B cell (primary cell): ENCODE measurements around the gene ANKS1A. TPM values are rescaled to one million over a fixed set of nuclear protein-coding genes. Genes with fewer than 3 reads are reported as not detected.

Experiments
- ATAC-seq: fragments of 200-7000 bp; cut with Tn5 transposase; one replicate; pipeline ENCODE4 v1.10.0; 2021; ENCODE audit warnings: low read depth, mild to moderate bottlenecking, moderate number of reproducible peaks, moderate library complexity
- CTCF ChIA-PET: fragments of 350-600 bp; sonication (Branson Sonifier 250); formaldehyde crosslinking; loops from one replicate; lab custom pipeline; 2021; ENCODE audit warnings: antibody characterized with exemption, inconsistent platforms; lab: Charles Lee
- POLR2A ChIA-PET: fragments of 350-600 bp; sonication (Branson Sonifier 250); formaldehyde crosslinking; loops from one replicate; lab custom pipeline; 2021; ENCODE audit warnings: antibody characterized with exemption; lab: Charles Lee
- DNase-seq: peaks from one replicate; pipeline ENCODE4 v3.0.0; 2013
- H2AFZ ChIP-seq: 2 replicates; pipeline ENCODE4 v1.6.1; 2012; ENCODE audit warnings: mild to moderate bottlenecking, low read depth, low read length; ENCODE audit not compliant: insufficient read depth, poor library complexity, severe bottlenecking
- H3K27ac ChIP-seq, 2 donors: 1 replicate in 1 of 2; 2 replicates in 1 of 2; pipeline ENCODE4 v1.5.1; 2012 to 2013; ENCODE audit warnings: low read length in 2 of 2, mild to moderate bottlenecking in 2 of 2, moderate library complexity in 1 of 2
- H3K27me3 ChIP-seq, 4 experiments: fragments of 200-600 bp in 1 of 4; sonication (generic) in 1 of 4; replicated peaks in 1 of 4; 1 replicate in 2 of 4; 2 replicates in 2 of 4; pipeline versions ENCODE4 v1.6.1 to v1.7.0; 2013 to 2016; ENCODE audit warnings: low read length in 3 of 4, mild to moderate bottlenecking in 2 of 4, mixed read lengths in 1 of 4, moderate library complexity in 1 of 4; ENCODE audit not compliant: insufficient read depth in 4 of 4, control insufficient read depth in 3 of 4; ENCODE audit errors: control extremely low read depth in 1 of 4
- H3K36me3 ChIP-seq, 2 experiments: replicated peaks in 1 of 2; 1 replicate in 1 of 2; 2 replicates in 1 of 2; pipeline versions ENCODE4 v1.6.1 to v1.7.1; 2013; ENCODE audit warnings: low read length in 1 of 2; ENCODE audit not compliant: insufficient read depth in 2 of 2, control insufficient read depth in 1 of 2; ENCODE audit errors: control extremely low read depth in 1 of 2, extremely low read depth in 1 of 2
- H3K4me1 ChIP-seq, 2 donors: fragments of 200-600 bp in 1 of 2; sonication (generic) in 1 of 2; 1 replicate in 1 of 2; 2 replicates in 1 of 2; pipeline versions ENCODE4 v1.5.1 to v1.6.1; 2013 to 2017; ENCODE audit warnings: low read length in 2 of 2; ENCODE audit not compliant: control insufficient read depth in 2 of 2, insufficient read depth in 2 of 2
- H3K4me2 ChIP-seq: replicated peaks from 2 replicates; pipeline ENCODE3; 2012; ENCODE audit warnings: mild to moderate bottlenecking, low read depth, low read length; ENCODE audit not compliant: poor library complexity, severe bottlenecking
- H3K4me3 ChIP-seq, 5 experiments: fragments of 200-600 bp in 1 of 5; sonication (generic) in 1 of 5; 1 replicate in 3 of 5; 2 replicates in 2 of 5; pipeline versions ENCODE4 v1.5.1 to v1.7.0; 2011 to 2016; ENCODE audit warnings: low read length in 4 of 5, mild to moderate bottlenecking in 4 of 5, low read depth in 2 of 5, control low read depth in 1 of 5, moderate library complexity in 1 of 5; ENCODE audit not compliant: insufficient read depth in 1 of 5; ENCODE audit errors: control extremely low read depth in 1 of 5, extremely low read depth in 1 of 5
- H3K79me2 ChIP-seq: fragments of 200-600 bp; sonication (generic); one replicate; pipeline ENCODE4 v1.6.0; 2016; ENCODE audit warnings: low read length; ENCODE audit not compliant: control insufficient read depth, insufficient read depth
- H3K9ac ChIP-seq: fragments of 200-600 bp; sonication (generic); 2 replicates; pipeline ENCODE4 v1.6.1; 2017; ENCODE audit warnings: mild to moderate bottlenecking, low read length, moderate library complexity
- H3K9me3 ChIP-seq, 3 donors: one replicate each; pipeline versions ENCODE4 v1.6.1 to v1.7.1; 2013; ENCODE audit warnings: low read length in 2 of 3; ENCODE audit not compliant: control insufficient read depth in 2 of 3, insufficient read depth in 1 of 3; ENCODE audit errors: control extremely low read depth in 1 of 3
- H4K20me1 ChIP-seq: 2 replicates; pipeline ENCODE4 v1.6.0; 2012; ENCODE audit warnings: mild to moderate bottlenecking, low read length; ENCODE audit not compliant: insufficient read depth, control insufficient read depth, poor library complexity, severe bottlenecking
- H3K27ac Mint-ChIP-seq: one replicate; pipeline ENCODE4 v1.8.0; 2021; ENCODE audit warnings: mixed read lengths
- H3K27me3 Mint-ChIP-seq: one replicate; pipeline ENCODE4 v1.8.0; 2021; ENCODE audit warnings: mixed read lengths
- H3K4me1 Mint-ChIP-seq: one replicate; pipeline ENCODE4 v1.8.0; 2021; ENCODE audit warnings: mixed read lengths
- H3K4me3 Mint-ChIP-seq: one replicate; pipeline ENCODE4 v1.8.0; 2021; ENCODE audit warnings: mixed read lengths
- H3K9me3 Mint-ChIP-seq: one replicate; pipeline ENCODE4 v1.8.0; 2022; ENCODE audit warnings: mixed read lengths; ENCODE audit not compliant: insufficient read depth
- EZH2 ChIP-seq: IDR thresholded peaks from 2 replicates; pipeline ENCODE4 v1.6.1; 2012; ENCODE audit warnings: borderline replicate concordance, low read depth, mild to moderate bottlenecking, moderate library complexity, low read length; ENCODE audit not compliant: insufficient read depth, poor library complexity, severe bottlenecking
- WGBS: methylation state at CpG from one replicate; pipeline ENCODE4 v1.1.5; 2013; ENCODE audit warnings: missing lambda C conversion rate; ENCODE audit not compliant: insufficient coverage; 5-methylcytosine and 5-hydroxymethylcytosine counted together
- intact Hi-C: fragments of 100-400 bp; cut with micrococcal nuclease; formaldehyde crosslinking; loops from one replicate; pipeline ENCODE4 v1.10.0; 2022
- polyA plus RNA-seq: library from polyadenylated mRNA; depleted of rRNA; stranded (reverse); fragments of >200 nt; gene quantifications from 2 replicates; pipeline ENCODE4 v1.2.3, GENCODE V29; 2012
- total RNA-seq, 2 donors: library from RNA; stranded (reverse); fragments of 120-200 nt in 1 of 2; gene quantifications; 1 replicate in 1 of 2; 2 replicates in 1 of 2; pipeline versions ENCODE4 v1.2.3 to v1.2.4, GENCODE V29; 2013 to 2022
- TF ChIP-seq, protein P1 (sequence below): fragments of 200-600 bp; IDR thresholded peaks from one replicate; pipeline ENCODE4 v1.8.0; 2022; ENCODE audit warnings: antibody characterized with exemption, mild to moderate bottlenecking

ANKS1A gene
- total and polyA plus RNA-seq, 2 donors (not counting 1 experiment from before 2014, with no cell fraction given), result 3.4 to 19.7 TPM

DNA sequence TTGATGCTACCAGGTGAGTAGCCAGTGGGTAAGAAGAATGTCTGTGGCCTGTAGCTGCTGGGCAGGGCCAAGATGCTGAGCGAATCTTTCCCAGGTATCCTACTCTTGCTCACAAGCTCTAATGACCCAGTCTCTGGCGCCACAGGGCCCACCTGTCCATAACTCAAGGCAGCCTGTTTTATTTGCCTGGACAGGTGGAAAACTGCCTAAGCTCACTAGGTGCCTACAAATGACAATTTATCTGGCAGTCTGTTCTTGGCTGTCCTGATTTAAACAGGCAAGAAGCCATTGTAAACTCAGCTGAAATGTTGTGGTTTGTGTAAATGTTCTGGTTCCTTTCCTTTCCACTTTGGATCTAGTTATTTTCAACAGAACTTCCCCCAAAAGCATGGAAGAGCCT is 138.8 kb downstream of the ANKS1A start:
- Histone ChIP-seq H3K79me2 (no peaks in the 10 kb centered on the region), H3K9me3 (no peaks in the 10 kb centered on the region), H3K36me3 (no peaks in the 10 kb centered on the region), H3K9ac (no peak overlapping the region), H3K4me3 (no peak overlapping the region), H3K4me2 (no peak overlapping the region), H3K4me1 (no peaks in the 10 kb centered on the region), H4K20me1 (no peaks in the 10 kb centered on the region), H3K27me3 (no peaks in the 10 kb centered on the region), H3K27ac (no peak overlapping the region), H2AFZ (no peak overlapping the region)
- WGBS, result 100% methylated on average over 2 of the region's 2 CpGs
- H3K27ac Mint-ChIP-seq, result no peak overlapping the region
- H3K4me1 Mint-ChIP-seq, result peaks cover 1% of the 10 kb centered on the region
- H3K9me3 Mint-ChIP-seq, result no peaks in the 10 kb centered on the region
- DNase-seq (no peak), ATAC-seq (no peak)
- CTCF ChIA-PET, result interaction anchor here (0.9 to 1.3 kb wide), 2 partner anchors 12 to 41 kb away, joined by 3 to 4 read pairs; no protein-coding TSS in a partner anchor
- no peak for TF ChIP-seq EZH2
- TF ChIP-seq, protein P1, sequence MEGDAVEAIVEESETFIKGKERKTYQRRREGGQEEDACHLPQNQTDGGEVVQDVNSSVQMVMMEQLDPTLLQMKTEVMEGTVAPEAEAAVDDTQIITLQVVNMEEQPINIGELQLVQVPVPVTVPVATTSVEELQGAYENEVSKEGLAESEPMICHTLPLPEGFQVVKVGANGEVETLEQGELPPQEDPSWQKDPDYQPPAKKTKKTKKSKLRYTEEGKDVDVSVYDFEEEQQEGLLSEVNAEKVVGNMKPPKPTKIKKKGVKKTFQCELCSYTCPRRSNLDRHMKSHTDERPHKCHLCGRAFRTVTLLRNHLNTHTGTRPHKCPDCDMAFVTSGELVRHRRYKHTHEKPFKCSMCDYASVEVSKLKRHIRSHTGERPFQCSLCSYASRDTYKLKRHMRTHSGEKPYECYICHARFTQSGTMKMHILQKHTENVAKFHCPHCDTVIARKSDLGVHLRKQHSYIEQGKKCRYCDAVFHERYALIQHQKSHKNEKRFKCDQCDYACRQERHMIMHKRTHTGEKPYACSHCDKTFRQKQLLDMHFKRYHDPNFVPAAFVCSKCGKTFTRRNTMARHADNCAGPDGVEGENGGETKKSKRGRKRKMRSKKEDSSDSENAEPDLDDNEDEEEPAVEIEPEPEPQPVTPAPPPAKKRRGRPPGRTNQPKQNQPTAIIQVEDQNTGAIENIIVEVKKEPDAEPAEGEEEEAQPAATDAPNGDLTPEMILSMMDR, result no peak
- POLR2A ChIA-PET, result no interaction called here
- H3K27me3 Mint-ChIP-seq, result no peaks in the 10 kb centered on the region
- intact Hi-C loops, result no loop called here
- no peak overlapping the region for H3K4me3 Mint-ChIP-seq

DNA sequence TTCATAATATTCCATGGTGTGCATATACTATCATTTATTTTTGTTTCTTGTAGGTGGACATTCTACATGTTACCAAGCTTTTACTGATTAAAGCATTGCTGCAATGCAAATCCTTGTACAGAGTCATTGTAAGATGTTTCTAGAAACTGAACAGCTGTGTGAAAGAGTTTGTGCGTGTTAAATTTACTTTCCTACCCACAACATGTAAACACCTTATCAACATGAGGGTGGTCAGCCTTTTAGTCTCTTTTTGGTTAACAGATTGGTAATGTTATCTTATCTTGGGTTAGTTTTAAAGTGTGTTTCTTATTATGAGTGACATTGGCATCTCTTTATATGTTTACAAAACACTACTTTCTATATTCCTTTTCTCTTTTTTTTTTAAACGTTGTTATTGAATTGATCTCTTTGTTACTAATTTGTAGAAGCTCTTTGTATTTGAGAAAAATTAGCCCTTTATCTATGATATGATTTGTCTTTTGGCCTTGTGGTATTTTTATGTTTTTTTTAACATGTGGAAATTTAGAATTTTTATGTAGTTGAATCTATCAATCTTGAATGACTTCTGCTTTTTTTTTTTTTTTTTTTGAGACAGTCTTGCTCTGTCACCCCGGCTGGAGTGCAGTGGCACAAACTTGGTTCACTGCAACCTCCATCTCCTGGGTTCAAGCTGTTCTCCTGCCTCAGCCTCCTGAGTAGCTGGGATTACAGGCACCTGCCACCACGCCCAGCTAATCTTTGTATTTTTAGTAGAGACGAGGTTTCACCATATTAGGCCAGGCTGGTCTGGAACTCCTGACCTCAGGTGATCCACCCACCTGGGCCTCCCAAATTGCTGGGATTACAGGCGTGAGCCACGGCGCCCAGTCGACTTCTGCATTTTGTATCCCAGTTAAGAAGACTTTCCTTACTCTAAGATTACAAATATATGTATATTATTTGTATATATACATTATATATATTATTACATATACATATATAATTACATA is 140.0 kb downstream of the ANKS1A start:
- no peaks in the 10 kb centered on the region for H3K79me2 ChIP-seq
- H3K4me1 Mint-ChIP-seq, result peaks cover 1% of the 10 kb centered on the region
- ChIA-PET POLR2A (no interaction called here), CTCF (interaction anchor here (1.3 kb wide), 1 partner anchor 13 kb away, joined by 4 read pairs; no protein-coding TSS in a partner anchor)
- no peaks in the 10 kb centered on the region for H3K36me3 ChIP-seq
- no peak for ATAC-seq
- no peak overlapping the region for H3K4me3 Mint-ChIP-seq
- no peak overlapping the region for H3K4me2 ChIP-seq
- H2AFZ ChIP-seq, result no peak overlapping the region
- no peak overlapping the region for H3K4me3 ChIP-seq
- H3K27me3 Mint-ChIP-seq, result no peaks in the 10 kb centered on the region
- intact Hi-C loops, result no loop called here
- H3K9ac ChIP-seq, result no peak overlapping the region
- TF ChIP-seq, protein P1, result no peak
- no peak for TF ChIP-seq EZH2
- no peak overlapping the region for H3K27ac ChIP-seq
- 64% methylated on average over 3 of the region's 9 CpGs for WGBS
- no peaks in the 10 kb centered on the region for H3K27me3 ChIP-seq
- no peaks in the 10 kb centered on the region for H3K9me3 ChIP-seq
- no peaks in the 10 kb centered on the region for H3K9me3 Mint-ChIP-seq
- DNase-seq, result no peak
- H3K4me1 ChIP-seq, result no peaks in the 10 kb centered on the region
- H3K27ac Mint-ChIP-seq, result no peak overlapping the region
- no peaks in the 10 kb centered on the region for H4K20me1 ChIP-seq
